HG03060 (cell line): Measurements from ENCODE around the gene MYL6.

ENCODE experiments used
- ATAC-seq: cut with Tn5 transposase; IDR thresholded peaks from one replicate; pipeline ENCODE4 v1.9.1; 2021; ENCODE audit warnings: low read depth, moderate number of reproducible peaks; ENCODE audit not compliant: unreplicated experiment

Gene MYL6

GRCh38 chr12:56129206-56129941 is 28.8 kb upstream of the MYL6 start:
- ATAC-seq = no peak

DNA sequence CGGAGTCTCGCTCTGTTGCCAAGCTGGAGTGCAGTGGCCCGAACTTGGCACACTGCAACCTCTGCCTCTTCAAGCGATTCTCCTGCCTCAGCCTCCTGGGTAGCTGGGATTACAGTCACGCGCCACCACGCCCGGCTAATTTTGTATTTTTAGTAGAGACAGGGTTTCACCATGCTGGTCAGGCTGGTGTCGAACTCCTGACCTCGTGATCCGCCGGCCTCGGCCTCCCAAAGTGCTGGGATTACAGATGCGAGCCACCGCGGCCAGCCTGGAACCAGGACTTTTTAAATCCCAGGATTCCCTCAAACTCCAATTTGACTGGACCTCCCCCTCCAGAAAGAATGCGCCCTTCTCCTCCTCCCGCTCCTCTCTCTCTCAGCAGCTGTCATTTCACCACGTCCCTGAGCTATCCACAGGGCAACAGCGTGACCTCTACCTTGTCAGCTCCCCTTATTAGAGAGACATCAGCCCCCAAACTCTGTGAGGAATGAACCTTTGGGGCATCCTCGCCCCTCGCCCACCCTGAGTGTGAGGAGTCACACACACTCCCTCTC is 28.1 kb upstream of the MYL6 start:
- no peak for ATAC-seq

GRCh38 chr12:56130876-56131275 is 27.3 kb upstream of the MYL6 start:
- no peak for ATAC-seq

DNA sequence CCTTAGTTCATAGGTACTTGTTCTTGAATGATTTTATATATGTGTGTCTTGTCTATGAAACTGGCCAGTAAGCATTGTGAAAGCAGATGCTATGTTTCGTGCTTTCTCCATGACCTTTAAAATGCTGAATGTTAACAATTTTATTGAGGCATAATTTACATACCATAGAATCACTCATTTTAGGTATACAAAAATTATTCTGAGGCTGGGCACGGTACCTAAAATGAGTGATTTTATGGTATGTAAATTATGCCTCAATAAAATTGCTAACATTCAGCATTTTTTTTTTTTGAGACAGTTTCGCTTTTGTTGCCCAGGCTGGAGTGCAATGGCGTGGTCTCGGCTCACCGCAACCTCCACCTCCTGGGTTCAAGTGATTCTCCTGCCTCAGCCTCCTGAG is 23.3 kb upstream of the MYL6 start:
- no peak for ATAC-seq

DNA sequence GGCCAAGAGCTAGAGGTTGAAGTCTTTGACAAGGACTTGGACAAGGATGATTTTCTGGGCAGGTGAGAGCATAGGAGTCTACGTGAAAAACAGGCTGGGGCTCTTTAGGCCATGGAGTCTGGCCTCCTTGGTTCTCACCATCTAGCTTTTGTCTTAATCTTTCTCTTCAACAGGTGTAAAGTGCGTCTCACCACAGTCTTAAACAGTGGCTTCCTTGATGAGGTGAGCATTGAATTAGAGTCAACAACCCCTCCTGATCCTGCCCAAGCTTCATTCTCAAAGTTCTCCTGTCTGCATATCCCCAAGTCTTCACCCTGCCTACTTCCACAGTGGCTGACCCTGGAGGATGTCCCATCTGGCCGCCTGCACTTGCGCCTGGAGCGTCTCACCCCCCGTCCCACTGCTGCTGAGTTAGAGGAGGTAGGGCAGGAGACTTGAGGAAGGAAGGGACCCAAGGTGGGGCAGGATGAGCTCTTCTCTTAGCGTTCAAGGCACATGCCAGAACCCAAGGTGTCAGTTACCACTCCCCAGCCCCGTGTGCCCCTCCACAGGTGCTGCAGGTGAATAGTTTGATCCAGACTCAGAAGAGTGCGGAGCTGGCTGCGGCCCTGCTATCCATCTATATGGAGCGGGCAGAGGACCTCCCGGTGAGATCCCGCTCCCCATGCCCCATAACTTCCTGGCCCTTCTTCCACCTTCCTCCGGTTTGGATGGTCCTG is 20.1 kb upstream of the MYL6 start:
- ATAC-seq = no peak

DNA sequence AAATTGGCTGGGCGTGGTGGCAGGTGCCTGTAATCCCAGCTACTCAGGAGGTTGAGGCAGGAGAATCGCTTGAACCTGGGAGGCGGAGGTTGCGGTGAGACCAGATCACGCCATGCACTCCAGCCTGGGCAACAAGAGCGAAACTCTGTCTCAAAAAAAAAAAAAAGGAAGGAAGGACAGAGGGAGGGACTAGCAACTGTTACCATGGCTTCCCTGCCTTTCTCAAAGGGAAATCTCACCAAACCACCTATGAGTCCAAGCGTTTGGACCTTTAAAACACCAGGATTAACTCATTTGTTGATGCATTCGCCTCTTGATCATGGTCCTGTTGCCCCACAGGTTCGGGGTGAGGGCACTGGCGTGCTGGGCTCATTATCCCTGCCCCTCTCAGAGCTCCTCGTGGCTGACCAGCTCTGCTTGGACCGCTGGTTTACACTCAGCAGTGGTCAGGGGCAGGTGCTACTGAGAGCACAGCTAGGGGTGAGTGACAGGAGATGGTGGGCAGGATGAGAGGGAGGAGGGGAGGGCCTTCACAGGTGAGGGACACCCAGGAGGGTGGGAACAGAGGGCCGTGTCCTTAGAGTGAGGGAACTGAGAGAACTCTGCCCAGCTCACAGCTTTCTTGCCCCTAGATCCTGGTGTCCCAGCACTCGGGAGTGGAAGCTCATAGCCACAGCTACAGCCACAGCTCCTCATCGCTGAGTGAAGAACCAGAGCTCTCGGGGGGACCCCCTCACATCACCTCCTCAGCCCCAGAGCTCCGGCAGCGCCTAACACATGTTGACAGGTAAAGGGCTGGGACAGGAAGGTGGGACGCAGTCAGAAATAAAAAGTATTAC is 16.0 kb upstream of the MYL6 start:
- no peak for ATAC-seq

DNA sequence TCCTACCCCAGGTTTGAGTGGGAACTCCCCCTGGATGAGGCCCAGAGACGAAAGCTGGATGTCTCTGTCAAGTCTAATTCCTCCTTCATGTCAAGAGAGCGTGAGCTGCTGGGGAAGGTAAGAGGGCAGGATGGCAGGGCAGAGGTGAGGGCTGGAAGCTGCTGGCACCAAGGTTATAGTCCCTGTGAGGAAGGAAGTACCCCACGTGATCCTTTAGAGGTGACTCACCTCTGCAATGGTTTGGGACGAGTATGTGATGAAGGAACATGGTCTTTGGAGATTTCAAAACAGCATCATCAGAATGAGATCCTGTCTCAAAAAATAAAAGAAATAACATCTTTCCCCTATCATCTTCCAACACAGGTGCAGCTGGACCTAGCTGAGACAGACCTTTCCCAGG is 14.9 kb upstream of the MYL6 start:
- ATAC-seq = no peak

DNA sequence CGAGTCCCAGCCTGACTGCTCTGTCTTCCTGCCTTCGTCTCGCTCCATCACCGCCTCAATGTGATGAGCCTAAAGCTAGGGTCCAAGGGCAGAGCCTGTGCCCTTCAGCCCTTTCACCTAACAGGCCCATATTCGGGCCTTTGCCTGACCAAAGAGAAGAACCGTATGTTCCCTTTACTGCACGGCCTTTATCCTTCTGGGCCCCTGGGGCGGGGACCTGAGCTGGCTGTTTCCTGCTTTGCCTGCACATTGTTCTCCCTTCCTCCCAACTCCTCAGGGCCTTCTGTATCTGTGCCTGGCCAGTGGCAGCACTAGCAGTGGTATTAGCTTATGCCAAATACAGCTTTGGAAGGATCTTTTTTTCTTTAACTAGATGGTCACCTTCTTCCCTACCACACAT is 14.3 kb upstream of the MYL6 start:
- no peak for ATAC-seq

GRCh38 chr12:56145217-56145616 is 12.9 kb upstream of the MYL6 start:
- ATAC-seq = no peak

- ATAC-seq = no peak
Observed at GRCh38 chr12:56146492-56147460, 11.4 kb upstream of the MYL6 start.

GRCh38 chr12:56150563-56150962 is 7.6 kb upstream of the MYL6 start:
- no peak for ATAC-seq

- ATAC-seq = no peak
Observed at GRCh38 chr12:56151672-56152131, 6.5 kb upstream of the MYL6 start.

DNA sequence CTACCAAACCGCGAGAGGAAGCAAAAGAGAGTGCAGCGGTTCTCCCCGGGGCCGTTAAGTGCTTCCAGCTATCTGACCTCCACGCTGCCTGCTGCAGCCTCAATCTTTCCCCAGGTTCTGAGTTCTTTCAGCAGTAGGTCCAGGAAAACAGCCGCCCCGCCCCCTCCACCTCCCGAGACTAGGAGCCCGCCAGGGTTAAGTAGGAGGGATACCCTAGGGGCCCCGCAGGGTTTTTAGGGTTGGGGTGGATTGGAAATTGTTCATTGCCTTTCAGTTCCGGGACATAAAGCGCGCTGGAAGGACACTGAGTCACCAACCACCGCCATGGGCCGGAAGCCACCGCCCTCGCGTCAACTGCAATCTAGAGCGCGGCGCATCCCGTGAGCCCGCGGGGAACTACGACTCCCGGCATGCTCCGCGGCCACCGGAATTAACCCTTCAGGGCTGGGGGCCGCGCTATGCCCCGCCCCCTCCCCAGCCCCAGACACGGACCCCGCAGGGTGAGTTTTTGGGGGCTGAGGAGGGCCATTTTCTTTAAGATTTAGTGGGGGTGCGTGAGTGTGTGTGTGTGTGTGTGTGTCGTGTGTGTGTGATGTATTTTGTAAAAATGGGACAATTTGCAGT is 5.9 kb upstream of the MYL6 start, which contains the start of gene MYL6B:
MYL6B (plus strand) TSS at position 456 of the 624 bp plus-strand sequence. CDS start 1,332 bp downstream, outside the sequence.
- peak; percentile 72 for ATAC-seq

- ATAC-seq = no peak
Observed at GRCh38 chr12:56152756-56153677, 5.1 kb upstream of the MYL6 start.

DNA sequence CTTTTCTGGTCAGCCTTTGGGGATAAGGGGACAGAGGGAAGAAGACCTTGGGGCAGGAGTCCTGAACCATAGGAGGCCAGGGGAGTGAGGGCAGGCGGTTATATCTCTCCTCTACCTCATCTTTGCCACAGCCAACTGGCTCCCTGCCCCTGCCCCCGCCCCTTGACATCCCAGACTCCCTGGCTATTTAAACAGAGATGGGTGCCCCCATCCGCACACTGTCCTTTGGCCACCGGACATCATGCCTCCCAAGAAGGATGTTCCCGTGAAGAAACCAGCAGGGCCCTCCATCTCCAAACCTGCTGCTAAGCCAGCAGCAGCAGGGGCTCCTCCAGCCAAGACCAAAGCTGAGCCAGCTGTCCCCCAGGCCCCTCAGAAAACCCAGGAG is 4.5 kb upstream of the MYL6 start:
- no peak for ATAC-seq

DNA sequence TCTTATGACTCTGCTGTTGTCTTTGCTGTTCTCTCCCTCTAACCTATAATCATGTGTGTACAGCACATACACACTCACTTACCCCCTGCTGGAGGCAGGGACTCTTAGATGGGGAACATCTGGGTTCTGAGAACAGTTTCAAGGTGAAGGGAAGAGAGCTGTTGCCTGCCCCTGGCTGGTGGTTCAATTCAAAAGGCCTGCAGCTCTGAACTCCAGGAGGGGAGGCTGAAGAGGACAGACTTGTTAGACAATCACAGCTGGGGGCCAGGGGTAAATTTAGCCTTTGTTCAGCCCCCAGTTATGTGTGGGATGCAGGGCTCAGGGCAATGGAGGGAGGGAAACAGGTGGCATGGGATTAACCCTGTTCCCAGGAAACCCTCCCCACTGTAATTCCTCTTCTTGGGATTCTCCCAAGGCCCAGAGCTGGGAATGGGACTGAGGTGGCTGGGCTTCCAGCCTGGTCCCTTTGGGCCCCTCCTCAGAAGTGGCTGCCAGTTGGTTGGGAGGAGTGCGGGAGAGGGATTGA is 3.9 kb upstream of the MYL6 start:
- ATAC-seq = no peak

DNA sequence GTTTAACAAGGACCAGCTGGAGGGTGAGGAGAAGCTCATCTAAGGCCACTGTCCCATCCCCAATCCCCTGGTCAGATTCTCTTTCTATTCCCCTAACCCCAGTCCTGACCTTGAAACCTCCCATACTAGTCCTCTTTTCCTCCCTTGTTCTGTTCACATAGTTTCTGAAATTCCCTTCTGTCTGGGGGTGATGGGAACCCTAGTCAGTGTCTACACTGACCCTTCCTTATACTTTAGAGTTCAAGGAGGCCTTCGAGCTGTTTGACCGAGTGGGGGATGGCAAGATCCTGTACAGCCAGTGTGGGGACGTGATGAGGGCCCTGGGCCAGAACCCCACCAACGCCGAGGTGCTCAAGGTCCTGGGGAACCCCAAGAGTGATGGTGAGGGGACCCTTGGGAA is 3.3 kb upstream of the MYL6 start:
- ATAC-seq = no peak

DNA sequence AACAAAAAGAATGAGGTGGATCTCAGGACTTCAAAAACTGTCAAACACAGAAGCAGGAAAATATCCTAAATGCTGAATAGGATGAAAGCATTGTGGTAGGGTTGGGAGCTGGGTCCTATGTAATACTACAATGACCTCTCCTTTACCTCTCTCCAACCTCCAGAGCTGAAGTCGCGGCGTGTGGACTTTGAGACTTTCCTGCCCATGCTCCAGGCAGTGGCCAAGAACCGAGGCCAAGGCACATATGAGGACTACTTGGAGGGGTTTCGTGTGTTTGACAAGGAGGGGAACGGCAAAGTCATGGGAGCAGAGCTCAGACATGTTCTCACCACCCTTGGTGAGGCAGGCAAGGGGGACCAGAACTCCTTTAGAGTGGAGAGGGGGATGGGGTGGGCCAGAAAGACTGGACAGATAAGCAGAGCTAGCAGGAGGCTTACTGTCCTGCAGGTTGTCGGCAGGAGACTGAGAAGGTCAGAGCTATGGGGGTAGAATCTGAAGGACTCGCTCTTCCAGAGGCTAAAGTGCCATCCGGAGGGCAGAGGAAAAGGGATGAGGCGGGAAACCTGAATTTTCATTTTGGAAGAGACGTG is 2.8 kb upstream of the MYL6 start:
- ATAC-seq = no peak
